ENCODE results near the gene AXIN1. TPM values are rescaled to one million over a fixed set of nuclear protein-coding genes. Genes with fewer than 3 reads are reported as not detected.

Gene AXIN1
- total and polyA plus RNA-seq, 2 of the 8 experiments (the other 6 are each of a cell fraction or from before 2014, with no cell fraction given), result 12.5 to 41.9 TPM

DNA sequence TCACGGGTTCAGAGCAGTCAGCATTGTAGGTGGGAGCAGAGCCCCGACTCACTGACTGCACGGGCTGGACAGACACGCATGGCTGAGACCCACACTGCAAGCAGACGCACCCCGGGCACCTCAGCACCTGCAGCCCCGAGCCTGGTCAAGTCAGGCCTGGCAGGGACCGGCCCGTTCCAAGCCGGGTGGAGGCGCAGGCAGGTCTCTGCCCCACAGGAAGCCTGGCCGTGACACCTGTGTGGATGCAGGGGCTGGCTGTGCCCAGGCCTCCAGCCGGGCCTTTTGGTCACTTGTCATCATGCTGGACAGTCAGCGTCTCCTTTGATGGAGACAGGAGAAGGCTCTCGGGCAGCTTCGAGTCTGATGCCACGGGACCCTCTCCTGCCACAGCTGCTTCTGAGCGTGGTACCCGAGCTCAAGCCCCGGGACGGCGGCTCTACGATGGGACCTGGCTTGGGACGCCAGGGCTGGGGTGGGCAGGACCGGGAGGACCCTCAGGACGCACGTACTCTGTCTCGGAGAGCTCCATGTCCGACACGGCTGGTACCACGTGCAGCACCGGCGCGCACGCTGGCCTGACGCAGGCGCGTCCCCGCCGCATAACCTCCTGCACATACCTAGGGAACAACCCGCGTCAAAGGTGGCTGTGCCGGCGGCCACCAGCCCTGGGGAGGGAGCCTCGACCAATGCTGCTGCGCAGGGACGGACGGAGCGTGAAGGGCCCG lies 61.7 kb downstream of the AXIN1 start:
- H2BK120ac ChIP-seq (replicated peaks; ENCODE audit: low read depth, low read length), result no peak overlapping the region
- POLR2A ChIA-PET (ENCODE audit: partially characterized antibody), result interaction anchor here (0.6 to 1.3 kb wide), 3 partner anchors 9 to 61 kb away, joined by 3 read pairs; no protein-coding TSS in a partner anchor
- no peak overlapping the region for H2BK20ac ChIP-seq (ENCODE audit: low read length)
- H3K56ac ChIP-seq (replicated peaks; ENCODE audit: insufficient read length, low read depth, low read length), result no peak overlapping the region
- no peak overlapping the region for H2AFZ ChIP-seq (ENCODE audit: low read length)
- no peak overlapping the region for H2BK15ac ChIP-seq (ENCODE audit: low read length)
- no peak overlapping the region for H3K4me2 ChIP-seq (ENCODE audit: insufficient read depth in 1 of 2, low read depth in 2 of 2, low read length in 2 of 2)
- H2AK5ac ChIP-seq (ENCODE audit: low read depth, low read length), result no peak overlapping the region
- H3K4me1 ChIP-seq (replicated peaks in 1 of 4; ENCODE audit: control insufficient read depth in 3 of 4, insufficient read depth in 4 of 4, low read length in 3 of 4), result no peaks in the 10 kb centered on the region
- H3K9me3 ChIP-seq (ENCODE audit: insufficient read depth in 2 of 2, low read depth in 1 of 2, low read length in 1 of 2), result peaks cover 0 to 5% of the 10 kb centered on the region in 2 experiments; a peak in 1 of 4 replicates
- H3K18ac ChIP-seq (ENCODE audit: extremely low read depth, low read length), result no peak overlapping the region
- no peaks in the 10 kb centered on the region for H3K23me2 ChIP-seq (ENCODE audit: low read depth, low read length)
- H2BK5ac ChIP-seq (ENCODE audit: low read depth, low read length), result no peak overlapping the region
- H3K9ac ChIP-seq (replicated peaks in 1 of 4; ENCODE audit: extremely low read depth in 1 of 4, low read depth in 3 of 4, low read length in 3 of 4), result no peak overlapping the region
- no peak overlapping the region for H3K27ac ChIP-seq (ENCODE audit: low read depth, low read length)
- H3K4me3 ChIP-seq (ENCODE audit: extremely low read depth in 1 of 4, insufficient read depth in 2 of 4, low read depth in 3 of 4, low read length in 4 of 4), result no peak overlapping the region
- CTCF ChIA-PET (ENCODE audit: partially characterized antibody), result interaction anchor here (1.0 to 2.0 kb wide), 2 partner anchors 28 to 71 kb away, joined by 3 to 4 read pairs; no protein-coding TSS in a partner anchor
- no peaks in the 10 kb centered on the region; the same call in 1 of the 2 replicates for H3K79me1 ChIP-seq (ENCODE audit: low read depth, low read length)
- H3K36me3 ChIP-seq (ENCODE audit: control insufficient read depth in 2 of 4, insufficient read depth in 4 of 4, low read length in 3 of 4), result peaks cover 7 to 24% (median 8%) of the 10 kb centered on the region in 4 experiments; a peak in 6 of 8 replicates
- H3K4ac ChIP-seq (replicated peaks; ENCODE audit: insufficient read length, low read depth, low read length), result no peak overlapping the region
- peaks cover 0 to 6% of the 10 kb centered on the region in 2 experiments for H4K20me1 ChIP-seq (replicated peaks in 1 of 2; ENCODE audit: control insufficient read depth in 1 of 2, insufficient read depth in 2 of 2, low read length in 2 of 2)
- FAIRE-seq (no peak), DNase-seq (ENCODE audit: low read depth in 1 of 2, low spot score in 2 of 2) (no peak)
- no peaks in the 10 kb centered on the region for H3K79me2 ChIP-seq (ENCODE audit: control insufficient read depth in 1 of 2, insufficient read depth in 2 of 2, low read length in 2 of 2)
- no peak overlapping the region for H3K23ac ChIP-seq (ENCODE audit: insufficient read length)
- WGBS, 2 experiments (ENCODE audit: extremely low coverage in 1 of 2, insufficient coverage in 1 of 2, insufficient read length in 1 of 2, insufficient replicate concordance in 2 of 2, low coverage in 1 of 2, low lambda C conversion rate in 2 of 2, missing lambda C conversion rate in 1 of 2), result 96% methylated on average over 38 of the region's 50 CpGs; no CpG with 5 or more reads in 1 of the 2 experiments
- no peak overlapping the region for H4K5ac ChIP-seq (ENCODE audit: insufficient read length, low read depth, low read length)
- no peak overlapping the region for H2BK12ac ChIP-seq (ENCODE audit: low read depth, low read length)
- no peak overlapping the region for H4K8ac ChIP-seq (ENCODE audit: extremely low read depth, insufficient read depth, low read length)
- no peak overlapping the region for H4K91ac ChIP-seq (replicated peaks; ENCODE audit: insufficient read length, low read length)
- H3K27me3 ChIP-seq (replicated peaks in 1 of 4; ENCODE audit: control insufficient read depth in 3 of 4, extremely low read depth in 1 of 4, insufficient read depth in 3 of 4, low read length in 3 of 4), result no peaks in the 10 kb centered on the region
- no peak overlapping the region for H3K14ac ChIP-seq (ENCODE audit: insufficient read length)
- no peak for TF ChIP-seq GABPA (IDR thresholded peaks at IDR 0.05; ENCODE audit: borderline replicate concordance, insufficient read depth, low read length)
- no peak for TF ChIP-seq SIX5 (IDR thresholded peaks at IDR 0.05; ENCODE audit: low read depth, low read length)
- no peak for TF ChIP-seq BRCA1 (IDR thresholded peaks at IDR 0.05; ENCODE audit: low read depth, low read length)
- TF ChIP-seq KDM5A (IDR thresholded peaks at IDR 0.05; ENCODE audit: low read length), result no peak
- TF ChIP-seq POLR2A (IDR thresholded peaks at IDR 0.05; ENCODE audit: control extremely low read depth in 1 of 2, low read depth in 2 of 2, low read length in 2 of 2), result no peak
- no peak for TF ChIP-seq BACH1 (IDR thresholded peaks at IDR 0.05; ENCODE audit: low read length)
- TF ChIP-seq JUND (IDR thresholded peaks at IDR 0.05; ENCODE audit: low read length), result no peak
- no peak for TF ChIP-seq SP1 (IDR thresholded peaks at IDR 0.05; ENCODE audit: low read depth, low read length)
- no peak for TF ChIP-seq POLR2AphosphoS5 (IDR thresholded peaks at IDR 0.05; ENCODE audit: low read depth, low read length)
- no peak for TF ChIP-seq NRF1 (IDR thresholded peaks at IDR 0.05; ENCODE audit: low read depth, low read length)
- TF ChIP-seq RNF2 (IDR thresholded peaks at IDR 0.05; ENCODE audit: borderline replicate concordance, low read depth, low read length, missing control alignments, poor library complexity, severe bottlenecking), result no peak
- TF ChIP-seq, protein P1, sequence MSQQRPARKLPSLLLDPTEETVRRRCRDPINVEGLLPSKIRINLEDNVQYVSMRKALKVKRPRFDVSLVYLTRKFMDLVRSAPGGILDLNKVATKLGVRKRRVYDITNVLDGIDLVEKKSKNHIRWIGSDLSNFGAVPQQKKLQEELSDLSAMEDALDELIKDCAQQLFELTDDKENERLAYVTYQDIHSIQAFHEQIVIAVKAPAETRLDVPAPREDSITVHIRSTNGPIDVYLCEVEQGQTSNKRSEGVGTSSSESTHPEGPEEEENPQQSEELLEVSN (IDR thresholded peaks at IDR 0.05), result no peak
- no peak for TF ChIP-seq CBX5 (IDR thresholded peaks at IDR 0.05; ENCODE audit: low read depth, low read length)
